Mucosa of rectum (tissue), 2 donors: Measurements from ENCODE around the gene IGSF8.

Experiments
- H3K27ac ChIP-seq, 2 donors: one replicate each; pipeline ENCODE4 v1.7.0; 2013; ENCODE audit warnings: inconsistent platforms in 2 of 2, low read depth in 2 of 2, low read length in 2 of 2
- H3K27me3 ChIP-seq, 2 donors: one replicate each; pipeline ENCODE4 v1.7.0; 2013; ENCODE audit warnings: low read length in 2 of 2; ENCODE audit not compliant: control insufficient read depth in 2 of 2, insufficient read depth in 2 of 2
- H3K36me3 ChIP-seq, 2 donors: one replicate each; pipeline ENCODE4 v1.7.0; 2013; ENCODE audit warnings: low read length in 2 of 2; ENCODE audit not compliant: control insufficient read depth in 2 of 2, insufficient read depth in 2 of 2
- H3K4me1 ChIP-seq, 2 donors: one replicate each; pipeline ENCODE4 v1.7.0; 2013; ENCODE audit warnings: low read length in 2 of 2, mild to moderate bottlenecking in 1 of 2; ENCODE audit not compliant: control insufficient read depth in 2 of 2, insufficient read depth in 2 of 2
- H3K4me3 ChIP-seq, 2 donors: one replicate each; pipeline ENCODE4 v1.7.0; 2013; ENCODE audit warnings: low read length in 2 of 2
- H3K9ac ChIP-seq, 2 donors: one replicate each; pipeline ENCODE4 v1.7.0; 2013; ENCODE audit warnings: low read length in 2 of 2, low read depth in 1 of 2, mild to moderate bottlenecking in 1 of 2
- H3K9me3 ChIP-seq, 2 donors: one replicate each; pipeline ENCODE4 v1.7.0; 2013; ENCODE audit warnings: low read length in 2 of 2; ENCODE audit not compliant: control insufficient read depth in 2 of 2
- donor health status: healthy.
- donor health status: Normal muscosa, but diverticular disease.

IGSF8 gene

GRCh38 chr1:160108888-160109662 is 10.7 kb upstream of the IGSF8 start:
- Histone ChIP-seq H3K9me3 (no peaks in the 10 kb centered on the region), H3K36me3 (no peaks in the 10 kb centered on the region), H3K27ac (no peak overlapping the region), H3K4me3 (no peak overlapping the region), H3K4me1 (no peaks in the 10 kb centered on the region), H3K27me3 (no peaks in the 10 kb centered on the region), H3K9ac (no peak overlapping the region)

GRCh38 chr1:160107512-160107911 is 9.1 kb upstream of the IGSF8 start:
- Histone ChIP-seq H3K27me3 (no peaks in the 10 kb centered on the region), H3K4me3 (no peak overlapping the region), H3K9ac (no peak overlapping the region), H3K36me3 (no peaks in the 10 kb centered on the region), H3K4me1 (no peaks in the 10 kb centered on the region), H3K27ac (no peak overlapping the region), H3K9me3 (no peaks in the 10 kb centered on the region)

DNA sequence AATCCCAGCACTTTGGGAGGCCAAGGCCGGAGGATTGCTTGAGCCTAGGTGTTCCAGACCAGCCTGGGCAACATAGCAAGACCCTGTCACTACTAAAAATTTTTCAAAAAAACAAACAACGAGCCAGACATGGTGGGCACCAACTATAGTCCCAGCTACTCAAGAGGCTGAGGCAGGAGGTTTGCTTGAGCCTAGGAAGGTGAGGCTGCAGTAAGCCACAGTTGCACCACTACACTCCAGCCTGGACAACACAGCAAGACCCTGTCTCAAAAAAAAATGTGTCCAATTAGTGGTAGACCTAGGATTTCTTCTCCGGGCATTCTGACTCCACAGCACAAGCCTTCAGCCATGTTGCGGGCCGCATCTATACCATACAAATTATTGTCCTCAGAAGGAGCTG is 6.7 kb upstream of the IGSF8 start:
- H3K27ac ChIP-seq = no peak overlapping the region
- H3K36me3 ChIP-seq = no peaks in the 10 kb centered on the region
- no peaks in the 10 kb centered on the region for H3K9me3 ChIP-seq
- no peaks in the 10 kb centered on the region for H3K27me3 ChIP-seq
- H3K9ac ChIP-seq = no peak overlapping the region
- H3K4me1 ChIP-seq = peaks cover 7 to 12% of the 10 kb centered on the region in 2 donors
- no peak overlapping the region for H3K4me3 ChIP-seq

DNA sequence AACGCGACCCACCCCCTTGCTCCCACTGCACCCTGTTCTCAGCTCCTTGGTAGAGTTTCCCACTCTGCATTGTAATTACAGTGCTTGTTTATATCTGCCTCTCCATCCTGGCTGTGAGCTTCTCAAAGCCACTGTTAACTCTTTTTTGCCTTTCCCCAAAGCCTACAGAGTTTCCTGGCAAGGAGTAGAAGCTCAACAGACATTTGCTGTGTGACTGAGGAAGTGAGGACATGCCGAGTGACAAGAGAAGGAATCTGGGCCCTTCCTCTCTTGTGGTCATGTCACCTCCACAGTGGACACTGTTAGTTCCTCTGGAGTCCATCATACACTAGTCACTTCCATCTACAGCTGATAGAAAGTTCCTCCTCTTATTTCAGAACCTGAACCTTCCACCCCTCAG is 6.1 kb upstream of the IGSF8 start:
- Histone ChIP-seq H3K27ac (no peak overlapping the region), H3K9ac (no peak overlapping the region), H3K36me3 (no peaks in the 10 kb centered on the region), H3K4me3 (no peak overlapping the region), H3K27me3 (no peaks in the 10 kb centered on the region), H3K4me1 (peaks cover 7 to 12% of the 10 kb centered on the region in 2 donors), H3K9me3 (no peaks in the 10 kb centered on the region)

GRCh38 chr1:160103658-160104408 is 5.4 kb upstream of the IGSF8 start:
- Histone ChIP-seq H3K36me3 (no peaks in the 10 kb centered on the region), H3K4me1 (peaks cover 7 to 15% of the 10 kb centered on the region in 2 donors), H3K9me3 (no peaks in the 10 kb centered on the region), H3K9ac (no peak overlapping the region), H3K27me3 (no peaks in the 10 kb centered on the region), H3K4me3 (no peak overlapping the region), H3K27ac (peak overlapping the region in 1 of 2 donors; percentile 23)

- Histone ChIP-seq H3K4me3 (no peak overlapping the region), H3K9ac (peak overlapping the region in 1 of 2 donors; percentile 28), H3K27ac (peak overlapping the region; percentile 16 to 62), H3K9me3 (no peaks in the 10 kb centered on the region), H3K36me3 (no peaks in the 10 kb centered on the region), H3K27me3 (no peaks in the 10 kb centered on the region), H3K4me1 (peaks cover 18 to 27% of the 10 kb centered on the region in 2 donors)
Observed at GRCh38 chr1:160101717-160102522, 3.5 kb upstream of the IGSF8 start.

DNA sequence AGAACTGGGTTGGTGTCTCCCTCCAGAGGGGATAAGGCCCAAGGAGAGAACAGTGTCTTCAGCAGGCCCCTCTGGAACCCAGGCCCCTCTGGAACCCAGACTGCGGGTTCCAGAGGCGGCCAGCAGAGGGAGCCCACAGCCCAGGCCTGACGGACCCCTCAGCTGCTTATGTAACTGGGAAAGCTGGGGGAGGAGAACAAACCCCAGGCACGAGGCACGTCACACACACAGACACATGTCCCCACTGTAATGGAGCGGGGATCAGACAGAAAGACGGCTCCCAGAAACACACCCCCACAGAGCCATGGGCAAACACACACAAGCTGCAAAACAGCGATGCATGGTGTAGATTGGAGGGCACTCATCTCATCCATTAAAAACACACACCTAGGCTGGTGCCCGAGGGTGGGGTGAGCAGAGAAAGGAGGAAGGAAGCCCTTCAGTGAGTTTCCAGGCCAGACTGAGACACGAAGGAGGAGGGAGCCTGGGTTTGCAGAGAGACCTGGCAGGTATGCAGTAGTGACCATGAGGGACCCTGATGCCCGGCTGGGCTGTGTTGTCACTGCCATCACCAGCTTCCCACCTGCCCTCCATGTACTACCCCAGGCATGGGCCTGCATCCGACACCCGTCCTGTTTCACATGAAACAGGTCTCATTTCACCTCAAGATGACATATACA is 2.8 kb upstream of the IGSF8 start:
- no peaks in the 10 kb centered on the region for H3K27me3 ChIP-seq
- H3K9ac ChIP-seq = peak overlapping the region in 1 of 2 donors; percentile 28
- H3K36me3 ChIP-seq = no peaks in the 10 kb centered on the region
- no peaks in the 10 kb centered on the region for H3K9me3 ChIP-seq
- peak overlapping the region; percentile 16 to 62 for H3K27ac ChIP-seq
- H3K4me1 ChIP-seq = peaks cover 24 to 34% of the 10 kb centered on the region in 2 donors
- peak overlapping the region in 1 of 2 donors; percentile 40 for H3K4me3 ChIP-seq

DNA sequence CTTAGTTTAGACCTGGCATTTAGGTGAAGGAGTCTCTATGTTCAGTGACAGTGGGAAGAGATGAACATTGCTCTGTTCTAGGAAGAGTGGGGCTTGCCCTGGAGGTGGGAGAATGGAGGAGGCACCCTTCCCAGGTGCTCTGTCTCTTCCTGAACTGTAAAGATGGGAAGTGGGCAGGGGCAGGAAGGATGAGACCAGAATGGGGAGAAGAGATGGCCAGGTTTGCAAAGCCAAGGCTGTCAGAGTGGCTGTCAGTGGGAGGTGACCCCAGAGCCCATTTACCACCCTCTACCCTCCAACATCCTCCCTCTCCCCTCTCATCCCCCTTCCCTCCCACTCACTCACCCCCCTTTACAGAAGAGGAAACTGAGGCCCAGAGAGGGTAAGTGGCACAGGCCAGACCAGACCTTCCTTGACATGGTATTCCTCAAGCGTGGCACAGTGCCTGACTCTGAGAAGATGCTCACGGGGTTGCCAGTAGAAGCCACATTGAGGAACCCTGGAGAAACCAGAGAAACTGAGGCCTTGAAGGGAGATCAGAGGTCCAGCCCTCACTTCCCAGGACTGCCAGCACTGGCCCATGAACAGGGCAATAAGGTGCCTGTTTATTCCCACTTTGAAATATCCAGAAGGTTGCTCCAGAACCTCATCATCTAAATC is 1.4 kb upstream of the IGSF8 start:
- Histone ChIP-seq H3K36me3 (peaks cover 2 to 6% of the 10 kb centered on the region in 2 donors), H3K9me3 (no peaks in the 10 kb centered on the region), H3K9ac (peak overlapping the region; percentile 79 to 88), H3K27me3 (no peaks in the 10 kb centered on the region), H3K27ac (peak overlapping the region; percentile 85 to 93), H3K4me3 (no peak overlapping the region), H3K4me1 (peaks cover 34 to 47% of the 10 kb centered on the region in 2 donors)

- peak overlapping the region; percentile 79 to 88 for H3K9ac ChIP-seq
- no peaks in the 10 kb centered on the region for H3K27me3 ChIP-seq
- H3K4me1 ChIP-seq = peaks cover 42 to 55% of the 10 kb centered on the region in 2 donors
- H3K4me3 ChIP-seq = peak overlapping the region; percentile 66 to 80
- H3K9me3 ChIP-seq = no peaks in the 10 kb centered on the region
- H3K27ac ChIP-seq = peak overlapping the region; percentile 85 to 93
- H3K36me3 ChIP-seq = peaks cover 2 to 9% of the 10 kb centered on the region in 2 donors
Observed at GRCh38 chr1:160098852-160099561, 588 bp upstream of the IGSF8 start.
